ENCODE results near the gene INKA2. TPM values are rescaled to one million over a fixed set of nuclear protein-coding genes. Genes with fewer than 3 reads are reported as not detected.

INKA2 gene
- total RNA-seq, 1 experiment from 2014 or later, result 3.5 TPM

DNA sequence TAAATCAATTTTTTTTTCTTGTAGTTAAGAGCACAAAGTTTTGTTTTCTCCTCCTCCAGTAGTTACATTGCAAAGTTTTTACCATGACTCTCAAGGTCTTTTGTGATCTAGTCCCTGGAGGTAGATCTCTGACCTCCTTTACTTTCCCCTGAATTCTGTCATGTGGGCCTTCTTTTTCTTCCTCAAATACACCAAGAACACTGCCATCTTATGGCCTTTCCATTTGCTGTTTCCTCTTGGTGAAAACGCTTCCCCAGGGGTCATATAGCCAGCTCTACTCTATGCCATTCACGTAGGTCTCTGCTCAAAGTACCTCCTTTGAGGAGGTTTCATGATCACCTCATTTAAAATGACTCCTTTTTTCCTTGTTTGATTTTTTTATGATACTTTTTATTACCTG is 19.2 kb upstream of the INKA2 start:
- TF ChIP-seq, protein P1, sequence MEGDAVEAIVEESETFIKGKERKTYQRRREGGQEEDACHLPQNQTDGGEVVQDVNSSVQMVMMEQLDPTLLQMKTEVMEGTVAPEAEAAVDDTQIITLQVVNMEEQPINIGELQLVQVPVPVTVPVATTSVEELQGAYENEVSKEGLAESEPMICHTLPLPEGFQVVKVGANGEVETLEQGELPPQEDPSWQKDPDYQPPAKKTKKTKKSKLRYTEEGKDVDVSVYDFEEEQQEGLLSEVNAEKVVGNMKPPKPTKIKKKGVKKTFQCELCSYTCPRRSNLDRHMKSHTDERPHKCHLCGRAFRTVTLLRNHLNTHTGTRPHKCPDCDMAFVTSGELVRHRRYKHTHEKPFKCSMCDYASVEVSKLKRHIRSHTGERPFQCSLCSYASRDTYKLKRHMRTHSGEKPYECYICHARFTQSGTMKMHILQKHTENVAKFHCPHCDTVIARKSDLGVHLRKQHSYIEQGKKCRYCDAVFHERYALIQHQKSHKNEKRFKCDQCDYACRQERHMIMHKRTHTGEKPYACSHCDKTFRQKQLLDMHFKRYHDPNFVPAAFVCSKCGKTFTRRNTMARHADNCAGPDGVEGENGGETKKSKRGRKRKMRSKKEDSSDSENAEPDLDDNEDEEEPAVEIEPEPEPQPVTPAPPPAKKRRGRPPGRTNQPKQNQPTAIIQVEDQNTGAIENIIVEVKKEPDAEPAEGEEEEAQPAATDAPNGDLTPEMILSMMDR (IDR thresholded peaks at IDR 0.05; ENCODE audit: unreplicated experiment), result no peak
- peak overlapping the region; percentile 10 for H3K4me3 Mint-ChIP-seq (ENCODE audit: unreplicated experiment)
- no TSS peak for BruUV-seq (replicated peaks)
- intact Hi-C loops (cut with micrococcal nuclease), result no loop called here
- CTCF ChIA-PET, result interaction anchor here (0.6 to 1.8 kb wide), 4 partner anchors 43 to 574 kb away, joined by 3 to 10 read pairs (median 4); no protein-coding TSS in a partner anchor
- H3K27ac Mint-ChIP-seq (ENCODE audit: low read depth, unreplicated experiment), result no peak overlapping the region
- no peaks in the 10 kb centered on the region for H3K27me3 Mint-ChIP-seq (ENCODE audit: insufficient read depth, unreplicated experiment)
- DNase-seq (ENCODE audit: unreplicated experiment), result no peak
- POLR2A ChIA-PET, result interaction anchor here (0.7 to 1.0 kb wide), 2 partner anchors 19 to 56 kb away, joined by 3 read pairs; partner anchors contain the start of gene INKA2
- peaks cover 6% of the 10 kb centered on the region for H3K4me1 Mint-ChIP-seq (ENCODE audit: insufficient read depth, unreplicated experiment)
- no peaks in the 10 kb centered on the region for H3K9me3 Mint-ChIP-seq (ENCODE audit: unreplicated experiment)
- peaks cover 58% of the 10 kb centered on the region for H3K36me3 Mint-ChIP-seq (ENCODE audit: insufficient read depth, unreplicated experiment)

DNA sequence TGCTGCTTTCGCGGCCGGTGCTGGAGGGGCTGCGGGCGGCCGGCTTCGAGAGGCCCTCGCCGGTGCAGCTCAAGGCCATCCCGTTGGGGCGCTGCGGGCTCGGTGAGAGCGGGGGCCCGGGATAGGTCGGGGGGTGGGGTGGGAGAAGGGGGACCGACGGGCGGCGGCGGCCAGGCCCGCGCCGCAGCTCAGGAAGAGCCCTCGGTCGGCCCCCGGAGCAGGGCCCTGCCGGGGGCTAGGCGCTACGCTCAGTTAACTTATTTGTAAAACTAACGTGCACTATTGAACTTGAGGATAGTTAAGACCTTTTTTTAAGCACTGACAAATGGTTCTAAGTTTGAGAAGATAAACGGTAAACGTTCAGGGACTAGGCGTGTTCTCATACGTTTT is 16.9 kb upstream of the INKA2 start:
- ChIA-PET CTCF (interaction anchor here (0.6 to 2.9 kb wide), 10 partner anchors 9 to 878 kb away, joined by 3 to 24 read pairs (median 4); partner anchors contain the start of gene INKA2), POLR2A (interaction anchor here (0.6 to 5.3 kb wide), 9 partner anchors 9 to 602 kb away, joined by 3 to 86 read pairs (median 4); partner anchors contain the start of gene INKA2)
- no peak for DNase-seq (ENCODE audit: unreplicated experiment)
- TF ChIP-seq, protein P1 (IDR thresholded peaks at IDR 0.05; ENCODE audit: unreplicated experiment), result no peak
- Mint-ChIP-seq H3K4me3 (ENCODE audit: unreplicated experiment) (peak overlapping the region; percentile 95), H3K27ac (ENCODE audit: low read depth, unreplicated experiment) (peak overlapping the region; percentile 95), H3K4me1 (ENCODE audit: insufficient read depth, unreplicated experiment) (peaks cover 6% of the 10 kb centered on the region), H3K9me3 (ENCODE audit: unreplicated experiment) (no peaks in the 10 kb centered on the region), H3K27me3 (ENCODE audit: insufficient read depth, unreplicated experiment) (no peaks in the 10 kb centered on the region), H3K36me3 (ENCODE audit: insufficient read depth, unreplicated experiment) (peaks cover 37% of the 10 kb centered on the region)
- no TSS peak for BruUV-seq (replicated peaks)
- intact Hi-C loops (cut with micrococcal nuclease), result no loop called here

DNA sequence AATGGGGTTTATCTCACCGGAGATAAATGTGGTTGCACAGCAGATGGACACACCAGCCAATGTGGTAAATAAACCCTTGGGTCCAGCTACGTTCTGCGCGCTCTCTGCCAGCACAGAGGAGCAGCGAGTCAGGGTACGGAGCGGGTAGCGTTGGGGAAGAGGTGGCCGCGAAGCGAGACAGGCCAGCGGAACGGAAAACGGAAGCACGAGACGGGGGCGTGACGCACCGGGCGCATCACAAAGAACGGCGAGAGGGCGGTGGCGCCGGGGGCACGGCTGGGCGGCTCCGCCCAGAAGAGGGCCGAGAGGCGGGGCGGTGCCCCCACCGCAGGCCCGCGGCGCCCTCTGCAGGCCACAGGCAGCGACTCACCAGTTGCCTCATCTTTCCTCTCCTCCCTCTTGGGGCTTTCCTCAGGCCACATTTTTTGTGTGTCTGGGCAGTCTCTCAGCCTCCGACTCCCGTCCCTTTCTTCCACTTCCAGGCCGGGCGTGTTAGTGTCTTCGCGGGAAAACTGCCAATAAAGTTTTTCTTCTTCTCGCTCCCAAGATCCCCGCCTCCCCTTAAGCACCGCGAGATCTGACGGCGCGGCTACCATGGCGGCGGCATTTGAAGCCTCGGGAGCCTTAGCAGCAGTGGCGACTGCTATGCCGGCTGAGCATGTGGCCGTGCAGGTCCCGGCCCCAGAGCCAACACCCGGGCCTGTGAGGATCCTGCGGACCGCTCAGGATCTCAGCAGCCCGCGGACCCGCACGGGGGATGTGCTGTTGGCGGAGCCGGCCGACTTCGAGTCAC is 16.3 kb upstream of the INKA2 start, which contains the start of gene DDX20:
Gene DDX20 (plus strand): TSS at position 571 of the 793 bp plus-strand sequence. CDS start 24 bp downstream, at position 595.
- Mint-ChIP-seq H3K9me3 (ENCODE audit: unreplicated experiment) (no peaks in the 10 kb centered on the region), H3K27ac (ENCODE audit: low read depth, unreplicated experiment) (peak within 1 kb of the TSS; percentile 95), H3K27me3 (ENCODE audit: insufficient read depth, unreplicated experiment) (no peaks in the 10 kb centered on the region), H3K4me1 (ENCODE audit: insufficient read depth, unreplicated experiment) (peaks cover 6% of the 10 kb centered on the region), H3K4me3 (ENCODE audit: unreplicated experiment) (peak within 1 kb of the TSS; percentile 95), H3K36me3 (ENCODE audit: insufficient read depth, unreplicated experiment) (peaks cover 31% of the 10 kb centered on the region)
- BruUV-seq (replicated peaks), result no TSS peak
- ChIA-PET CTCF (interaction anchor here (0.6 to 2.9 kb wide), 30 partner anchors 10 to 636 kb away, joined by 3 to 24 read pairs (median 4); partner anchors contain the start of gene INKA2), POLR2A (interaction anchor here (0.6 to 5.3 kb wide), 23 partner anchors 8 to 798 kb away, joined by 3 to 86 read pairs (median 4); partner anchors contain the start of genes ATP5PB, INKA2, RAP1A and WDR77)
- TF ChIP-seq, protein P1 (IDR thresholded peaks at IDR 0.05; ENCODE audit: unreplicated experiment), result peak; percentile 88
- intact Hi-C loops (cut with micrococcal nuclease), result loop anchor here (2.0 kb wide), 2 partner anchors 41 to 275 kb away; no protein-coding TSS in a partner anchor
- peak; percentile 96 for DNase-seq (ENCODE audit: unreplicated experiment)

DNA sequence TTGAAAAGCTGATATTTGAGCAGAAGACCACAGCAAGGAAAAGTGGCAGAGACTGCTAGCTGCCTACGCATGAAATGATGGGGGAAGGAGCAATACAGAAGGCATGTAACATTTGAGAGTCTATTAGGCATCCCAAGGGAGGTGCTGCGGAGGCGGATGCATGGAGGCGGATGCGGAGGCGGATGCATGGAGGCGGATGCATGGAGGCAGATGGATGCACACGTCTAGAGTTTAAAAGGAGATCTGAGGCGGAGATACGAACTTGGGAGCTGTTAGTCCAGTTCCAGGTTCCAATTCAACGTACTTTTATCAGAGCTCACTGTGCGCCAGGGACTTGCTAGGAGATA is 15.8 kb upstream of the INKA2 start:
- DNase-seq (ENCODE audit: unreplicated experiment), result no peak
- Mint-ChIP-seq H3K36me3 (ENCODE audit: insufficient read depth, unreplicated experiment) (peaks cover 25% of the 10 kb centered on the region), H3K4me1 (ENCODE audit: insufficient read depth, unreplicated experiment) (peaks cover 6% of the 10 kb centered on the region), H3K9me3 (ENCODE audit: unreplicated experiment) (no peaks in the 10 kb centered on the region), H3K4me3 (ENCODE audit: unreplicated experiment) (peak overlapping the region; percentile 95), H3K27ac (ENCODE audit: low read depth, unreplicated experiment) (peak overlapping the region; percentile 95), H3K27me3 (ENCODE audit: insufficient read depth, unreplicated experiment) (no peaks in the 10 kb centered on the region)
- intact Hi-C loops (cut with micrococcal nuclease), result loop anchor here (2.0 kb wide), 2 partner anchors 40 to 274 kb away; no protein-coding TSS in a partner anchor
- BruUV-seq (replicated peaks), result no TSS peak
- CTCF ChIA-PET, result interaction anchor here (0.6 to 2.9 kb wide), 30 partner anchors 10 to 1346 kb away, joined by 3 to 24 read pairs (median 4); partner anchors contain the start of gene INKA2
- TF ChIP-seq, protein P1 (IDR thresholded peaks at IDR 0.05; ENCODE audit: unreplicated experiment), result no peak
- POLR2A ChIA-PET, result interaction anchor here (0.6 to 5.3 kb wide), 21 partner anchors 9 to 797 kb away, joined by 3 to 86 read pairs (median 4); partner anchors contain the start of genes ATP5PB, INKA2, RAP1A and WDR77
